Endodermal cell (in vitro differentiated cells): Measurements from ENCODE around the gene OR10V1. TPM values are rescaled to one million over a fixed set of nuclear protein-coding genes. Genes with fewer than 3 reads are reported as not detected.

ENCODE experiments used
- DNase-seq: peaks from one replicate; pipeline ENCODE4 v3.0.0-alpha.2; 2017
- H3K27ac ChIP-seq: 2 replicates; pipeline ENCODE4 v1.5.1; 2013; ENCODE audit warnings: mild to moderate bottlenecking, low read depth, low read length, moderate library complexity
- H3K27me3 ChIP-seq: 2 replicates; pipeline ENCODE4 v1.6.1; 2013; ENCODE audit warnings: mild to moderate bottlenecking, low read length, moderate library complexity; ENCODE audit not compliant: insufficient read depth, control insufficient read depth, poor library complexity, severe bottlenecking
- H3K36me3 ChIP-seq: 2 replicates; pipeline ENCODE4 v1.7.0; 2013; ENCODE audit warnings: mild to moderate bottlenecking, low read length, moderate library complexity; ENCODE audit not compliant: control insufficient read depth, insufficient read depth
- H3K4me1 ChIP-seq: one replicate; pipeline ENCODE4 v1.7.0; 2013; ENCODE audit warnings: low read length; ENCODE audit not compliant: control insufficient read depth, insufficient read depth
- H3K4me3 ChIP-seq: 2 replicates; pipeline ENCODE4 v1.5.1; 2013; ENCODE audit warnings: mild to moderate bottlenecking, low read length, moderate library complexity
- H3K9ac ChIP-seq: 2 replicates; pipeline ENCODE4 v1.6.1; 2013; ENCODE audit warnings: mild to moderate bottlenecking, low read length, moderate library complexity; ENCODE audit not compliant: poor library complexity, severe bottlenecking; ENCODE audit errors: extremely low read depth
- H3K9me3 ChIP-seq: 2 replicates; pipeline ENCODE4 v1.6.1; 2013; ENCODE audit warnings: mild to moderate bottlenecking, low read length, moderate library complexity; ENCODE audit not compliant: control insufficient read depth
- H3K27ac Mint-ChIP-seq: 2 replicates; pipeline ENCODE4 v1.8.0; 2020; ENCODE audit warnings: mixed read lengths
- H3K27me3 Mint-ChIP-seq: 2 replicates; pipeline ENCODE4 v1.8.0; 2021; ENCODE audit warnings: mild to moderate bottlenecking, mixed read lengths; ENCODE audit not compliant: insufficient read depth
- H3K36me3 Mint-ChIP-seq: 2 replicates; pipeline ENCODE4 v1.8.0; 2020; ENCODE audit warnings: low read depth, mixed read lengths
- H3K4me1 Mint-ChIP-seq: 2 replicates; pipeline ENCODE4 v1.8.0; 2020; ENCODE audit warnings: mixed read lengths
- H3K4me3 Mint-ChIP-seq: 2 replicates; pipeline ENCODE4 v1.8.0; 2020; ENCODE audit warnings: mild to moderate bottlenecking, moderate library complexity, mixed read lengths
- H3K9me3 Mint-ChIP-seq: 2 replicates; pipeline ENCODE4 v1.8.0; 2020; ENCODE audit warnings: mild to moderate bottlenecking, mixed read lengths
- CTCF ChIP-seq: fragments of 200-600 bp; sonication (generic); conservative IDR thresholded peaks from 2 replicates; pipeline ENCODE4 v1.5.0; 2021; ENCODE audit warnings: antibody characterized with exemption, mild to moderate bottlenecking
- WGBS, 2 experiments: methylation state at CpG; one replicate each; pipeline versions ENCODE4 v1.1.5 to v1.1.7; 2013; ENCODE audit warnings: missing lambda C conversion rate in 2 of 2, mixed read lengths in 1 of 2; ENCODE audit not compliant: insufficient coverage in 1 of 2, insufficient read length in 1 of 2; 5-methylcytosine and 5-hydroxymethylcytosine counted together
- total RNA-seq, 2 donors: library from RNA; stranded (reverse); fragmentation: NEBNext Ultra II Directional in 1 of 2; extraction: Animal tissue kit (Norgen Biotek cat#: 25700) in 1 of 2; gene quantifications; 2 replicates in 1 of 2; 3 replicates in 1 of 2; pipeline ENCODE4 v1.2.1, GENCODE V29; 2021

The OR10V1 gene
- total RNA-seq, 2 donors from 2014 or later = not detected

GRCh38 chr11:59673291-59673690, 40.4 kb downstream of the OR10V1 start:
- 86 to 90% methylated on average over 2 of the region's 2 CpGs for WGBS, 2 experiments
- H3K9me3 Mint-ChIP-seq = peaks cover 9% of the 10 kb centered on the region

GRCh38 chr11:59671471-59671870, 42.2 kb downstream of the OR10V1 start:
- H3K27me3 ChIP-seq = no peaks in the 10 kb centered on the region
- Mint-ChIP-seq H3K36me3 (peaks cover 11% of the 10 kb centered on the region), H3K4me1 (peaks cover 22% of the 10 kb centered on the region), H3K27me3 (no peaks in the 10 kb centered on the region), H3K4me3 (no peak overlapping the region), H3K9me3 (no peaks in the 10 kb centered on the region), H3K27ac (no peak overlapping the region)
- 86 to 97% methylated on average over 4 to 9 of the region's 11 CpGs for WGBS, 2 experiments
- H3K4me3 ChIP-seq = no peak overlapping the region
- no peak overlapping the region for H3K9ac ChIP-seq
- no peaks in the 10 kb centered on the region for H3K4me1 ChIP-seq
- no peak overlapping the region for H3K27ac ChIP-seq
- DNase-seq = no peak
- H3K9me3 ChIP-seq = no peaks in the 10 kb centered on the region
- H3K36me3 ChIP-seq = peaks cover 9% of the 10 kb centered on the region
- no peak for TF ChIP-seq CTCF

More at GRCh38 chr11:59673291-59673690, 40.4 kb downstream of the OR10V1 start:
- Histone ChIP-seq H3K27ac (no peak overlapping the region), H3K36me3 (no peaks in the 10 kb centered on the region), H3K4me1 (no peaks in the 10 kb centered on the region), H3K4me3 (no peak overlapping the region), H3K9ac (no peak overlapping the region), H3K9me3 (peaks cover 14% of the 10 kb centered on the region), H3K27me3 (no peaks in the 10 kb centered on the region)
- H3K36me3 Mint-ChIP-seq = peaks cover 2% of the 10 kb centered on the region
- H3K27me3 Mint-ChIP-seq = no peaks in the 10 kb centered on the region
- DNase-seq = no peak
- H3K4me3 Mint-ChIP-seq = no peak overlapping the region
- no peak for TF ChIP-seq CTCF
- H3K4me1 Mint-ChIP-seq = peaks cover 11% of the 10 kb centered on the region
- H3K27ac Mint-ChIP-seq = no peak overlapping the region

GRCh38 chr11:59669611-59670009, 44.0 kb downstream of the OR10V1 start:
- H3K27ac Mint-ChIP-seq = peak overlapping the region; percentile 99
- whole genome bisulfite sequencing, 2 experiments = 18 to 37% methylated on average over 3 to 22 of the region's 22 CpGs
- Histone ChIP-seq H3K27me3 (no peaks in the 10 kb centered on the region), H3K9me3 (no peaks in the 10 kb centered on the region), H3K27ac (peak overlapping the region; percentile 97), H3K4me1 (no peaks in the 10 kb centered on the region), H3K4me3 (peak overlapping the region; percentile 94), H3K36me3 (peaks cover 25% of the 10 kb centered on the region), H3K9ac (peak overlapping the region; percentile 96)
- no peak for DNase-seq
- H3K9me3 Mint-ChIP-seq = no peaks in the 10 kb centered on the region
- H3K4me3 Mint-ChIP-seq = peak overlapping the region; percentile 85
- TF ChIP-seq CTCF = no peak
- H3K27me3 Mint-ChIP-seq = no peaks in the 10 kb centered on the region
- H3K36me3 Mint-ChIP-seq = peaks cover 26% of the 10 kb centered on the region
- H3K4me1 Mint-ChIP-seq = peaks cover 18% of the 10 kb centered on the region
